ENCODE measurements around the gene FOXN1. TPM values are rescaled to one million over a fixed set of nuclear protein-coding genes. Genes with fewer than 3 reads are reported as not detected.

FOXN1 gene
- total RNA-seq, 1 donor from 2014 or later: not detected

DNA sequence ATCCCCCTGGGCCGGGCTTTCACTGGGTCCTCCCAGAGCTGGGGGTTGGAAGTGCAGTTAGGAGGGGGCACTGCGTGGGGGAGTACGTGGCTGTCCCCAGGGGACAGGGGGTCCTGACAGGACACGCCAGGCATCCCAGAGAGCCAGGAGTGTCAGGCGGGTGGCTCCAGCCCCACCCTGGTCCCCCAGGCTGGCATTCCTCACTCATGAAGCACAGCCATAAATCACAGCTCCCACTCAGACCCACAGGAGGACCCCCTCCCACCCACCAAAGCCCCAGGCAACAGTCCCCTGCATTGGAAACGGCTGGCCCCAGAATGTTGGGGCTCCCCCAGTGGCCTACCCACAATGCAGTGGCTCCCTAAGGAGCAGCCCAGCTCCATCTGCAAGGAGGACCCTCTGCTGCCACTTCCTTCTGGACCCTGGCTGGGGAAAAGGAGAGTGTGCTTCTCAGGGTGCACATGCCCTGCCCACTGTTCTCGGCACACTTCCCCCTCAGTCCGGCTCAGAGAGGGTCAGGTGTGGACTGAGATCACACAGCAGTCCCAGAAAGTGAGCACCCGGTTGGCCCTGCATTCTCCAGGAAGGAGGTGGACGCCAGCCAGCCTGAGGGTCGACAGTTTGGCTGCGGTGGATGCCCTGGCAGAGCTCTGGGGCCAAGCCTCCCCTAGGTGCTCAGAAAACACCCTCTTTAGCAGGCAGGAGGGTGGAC lies 7.3 kb upstream of the FOXN1 start:
- intact Hi-C loops (cut with micrococcal nuclease): no loop called here

DNA sequence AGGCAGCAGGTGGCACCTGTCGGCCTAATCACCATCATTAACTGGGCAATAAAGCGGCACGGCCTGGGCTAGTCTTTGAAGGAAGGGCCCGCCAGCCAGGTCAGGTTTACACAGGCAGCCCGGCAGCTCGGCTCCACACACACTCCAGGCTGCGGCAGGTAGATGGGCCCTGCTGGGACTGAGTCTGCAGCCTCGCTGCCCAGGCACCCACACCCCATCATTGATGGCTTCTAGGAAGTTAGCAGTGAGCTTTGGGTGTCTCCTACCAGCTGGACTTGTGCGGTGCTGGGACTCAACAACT lies 6.8 kb upstream of the FOXN1 start:
- intact Hi-C loops (cut with micrococcal nuclease): no loop called here

DNA sequence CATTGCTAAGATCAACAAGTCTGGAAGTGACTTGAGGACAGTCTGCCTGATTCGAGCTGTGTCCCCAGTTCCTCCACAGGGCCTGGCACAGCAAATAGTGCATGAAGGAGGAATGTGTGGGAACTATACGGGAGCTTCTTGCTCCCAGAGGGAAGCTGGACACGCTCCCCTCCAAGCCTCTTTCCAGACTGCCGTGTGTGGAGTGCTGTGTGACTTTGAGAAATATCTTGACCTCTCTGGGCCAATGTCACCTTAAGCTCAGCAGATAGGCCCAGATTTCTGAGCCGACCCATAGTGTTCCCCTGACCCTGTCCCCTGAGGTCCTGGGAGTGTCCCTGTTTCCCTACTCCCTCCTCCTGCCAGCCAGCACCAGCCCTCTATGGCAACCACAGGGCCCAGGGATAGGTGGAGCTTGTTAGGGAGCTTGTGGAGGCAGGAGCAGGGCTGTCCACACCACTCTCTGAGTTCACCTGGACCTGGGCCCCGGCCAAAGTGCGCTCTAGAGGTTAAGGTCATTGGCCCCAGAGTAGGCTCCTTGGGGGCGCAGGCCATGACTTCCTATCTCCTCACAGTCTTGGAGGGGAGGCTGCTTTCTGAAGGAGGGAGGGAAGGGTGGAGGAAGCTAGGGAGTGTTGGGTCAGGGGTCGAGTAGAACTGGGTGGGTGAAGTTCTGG lies 6.3 kb upstream of the FOXN1 start:
- intact Hi-C loops (cut with micrococcal nuclease): no loop called here

DNA sequence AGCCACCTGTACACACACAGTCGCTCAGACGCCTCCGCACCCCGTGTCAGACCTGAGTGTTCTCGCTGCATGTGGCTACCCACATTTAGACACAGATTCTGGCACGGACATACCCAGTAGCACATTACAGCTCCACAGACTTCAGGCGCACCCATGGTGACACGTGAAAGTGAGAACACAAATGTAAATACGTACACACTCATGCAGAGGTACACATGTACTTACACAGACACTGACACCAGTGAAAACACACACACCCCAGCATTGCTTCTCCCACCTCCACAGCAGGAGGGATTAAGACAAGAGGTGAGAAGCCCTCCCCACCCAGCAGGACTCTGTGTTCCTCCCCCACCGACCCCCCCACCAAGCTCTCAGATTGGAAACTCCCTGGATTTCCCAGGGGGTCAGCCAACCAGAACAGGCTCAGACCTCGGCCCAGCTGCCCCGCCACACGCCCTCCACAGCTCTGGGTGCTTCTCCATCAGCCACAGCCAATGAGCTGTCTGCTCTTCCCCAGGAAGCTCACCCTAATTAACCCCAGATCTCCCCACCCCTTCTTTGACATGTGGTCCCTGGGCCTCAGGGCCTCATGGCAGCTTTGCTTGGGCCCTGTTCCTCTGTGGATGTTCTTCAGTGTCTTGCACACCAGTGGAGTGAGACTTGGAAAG lies 5.3 kb upstream of the FOXN1 start:
- intact Hi-C loops (cut with micrococcal nuclease): no loop called here

DNA sequence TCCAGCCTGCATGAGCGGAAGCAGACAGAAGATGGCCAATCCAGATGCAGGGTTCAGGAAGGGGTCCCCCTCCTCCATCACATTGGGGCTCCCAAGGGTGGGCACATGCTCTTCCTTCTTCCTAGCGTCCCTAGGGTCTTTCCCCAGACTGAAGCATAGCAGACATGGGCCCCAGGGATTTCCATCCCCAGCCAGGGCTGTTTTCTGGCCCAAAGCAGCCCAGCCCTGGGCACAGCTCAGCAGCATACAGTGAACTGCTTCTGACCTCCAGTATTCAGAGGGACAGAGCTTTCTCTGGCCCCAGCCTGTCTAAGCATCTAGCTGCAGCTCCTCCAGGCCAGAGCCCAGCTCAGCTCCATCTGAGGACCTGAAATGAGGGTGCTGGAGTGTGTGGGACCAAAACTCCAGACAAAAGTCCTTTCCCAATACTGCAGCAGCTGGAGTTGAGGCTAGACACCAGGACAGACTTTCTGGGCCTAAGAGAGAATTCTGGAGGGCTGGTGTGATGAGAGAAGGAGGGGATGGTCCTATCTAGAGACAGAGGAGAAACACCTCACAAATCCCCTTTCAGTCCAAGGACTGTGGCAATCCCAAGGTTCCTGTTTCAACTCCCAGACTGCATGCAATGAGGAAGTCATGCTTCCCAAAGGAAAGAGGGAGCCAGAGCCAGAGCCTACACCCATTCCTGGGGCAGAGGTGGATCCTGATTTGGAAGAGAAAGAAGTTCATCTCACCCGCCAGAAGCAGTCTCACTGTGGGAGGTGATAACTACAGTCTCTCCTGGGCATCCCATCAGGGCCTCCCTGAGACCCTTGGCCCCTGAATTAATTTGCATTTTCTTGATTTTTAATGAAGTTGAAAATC lies 4.5 kb upstream of the FOXN1 start:
- intact Hi-C loops (cut with micrococcal nuclease): no loop called here

DNA sequence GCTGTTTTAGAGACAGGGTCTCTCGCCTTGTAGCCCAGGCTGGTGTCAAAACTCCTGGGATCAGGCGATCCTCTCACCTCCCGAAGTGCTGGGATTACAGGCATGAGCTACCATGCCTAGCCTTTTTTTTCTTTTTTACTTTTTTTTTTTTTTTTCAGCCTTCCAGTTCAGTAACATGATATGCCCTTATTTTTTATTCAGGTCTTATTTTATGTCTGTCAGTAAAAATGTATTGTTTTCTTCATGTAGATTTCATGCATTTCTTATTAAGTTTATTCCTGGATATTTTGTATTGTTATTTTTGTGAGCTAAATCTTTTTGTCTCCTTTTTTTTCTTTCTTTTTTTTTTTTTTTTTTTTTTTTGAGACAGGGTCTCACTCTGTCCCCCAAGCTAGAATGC lies 2.7 kb upstream of the FOXN1 start:
- intact Hi-C loops (cut with micrococcal nuclease): no loop called here

DNA sequence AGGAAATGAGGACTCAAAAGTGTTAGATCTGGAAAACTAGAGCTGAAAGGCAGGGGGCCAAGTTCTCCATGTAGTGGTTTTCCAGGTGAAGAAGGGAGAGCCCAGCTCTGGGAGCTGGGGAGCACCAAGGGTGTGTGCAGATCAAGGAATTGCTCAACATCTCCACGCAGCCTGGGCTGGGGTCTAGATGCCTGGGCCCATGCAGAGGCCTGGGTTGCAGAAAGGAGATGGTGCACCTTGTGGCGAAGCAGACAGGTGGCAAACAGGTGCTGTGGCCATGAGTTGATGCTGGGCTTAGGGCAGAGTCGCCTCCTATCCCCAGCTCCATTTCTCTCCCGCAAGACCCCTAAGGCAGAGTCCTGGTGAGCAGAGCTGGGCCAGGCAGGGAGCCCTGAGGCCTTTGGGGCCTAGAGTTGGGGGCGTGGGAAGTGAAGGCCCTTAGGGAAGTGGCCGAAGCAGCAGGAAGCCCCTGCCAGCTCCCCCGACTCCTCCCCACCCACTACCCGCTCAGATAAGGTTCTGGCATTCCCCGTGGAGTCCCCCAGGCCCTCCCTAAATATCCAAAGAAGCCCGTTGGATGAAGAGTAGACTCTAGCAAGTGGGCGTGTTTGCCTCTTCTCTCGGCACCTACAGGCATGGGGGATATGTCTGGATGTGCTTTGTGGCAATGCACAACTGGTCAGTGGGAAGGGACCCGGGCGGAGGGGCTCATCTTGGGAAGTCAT lies 777 bp downstream of the FOXN1 start:
- intact Hi-C loops (cut with micrococcal nuclease): no loop called here

DNA sequence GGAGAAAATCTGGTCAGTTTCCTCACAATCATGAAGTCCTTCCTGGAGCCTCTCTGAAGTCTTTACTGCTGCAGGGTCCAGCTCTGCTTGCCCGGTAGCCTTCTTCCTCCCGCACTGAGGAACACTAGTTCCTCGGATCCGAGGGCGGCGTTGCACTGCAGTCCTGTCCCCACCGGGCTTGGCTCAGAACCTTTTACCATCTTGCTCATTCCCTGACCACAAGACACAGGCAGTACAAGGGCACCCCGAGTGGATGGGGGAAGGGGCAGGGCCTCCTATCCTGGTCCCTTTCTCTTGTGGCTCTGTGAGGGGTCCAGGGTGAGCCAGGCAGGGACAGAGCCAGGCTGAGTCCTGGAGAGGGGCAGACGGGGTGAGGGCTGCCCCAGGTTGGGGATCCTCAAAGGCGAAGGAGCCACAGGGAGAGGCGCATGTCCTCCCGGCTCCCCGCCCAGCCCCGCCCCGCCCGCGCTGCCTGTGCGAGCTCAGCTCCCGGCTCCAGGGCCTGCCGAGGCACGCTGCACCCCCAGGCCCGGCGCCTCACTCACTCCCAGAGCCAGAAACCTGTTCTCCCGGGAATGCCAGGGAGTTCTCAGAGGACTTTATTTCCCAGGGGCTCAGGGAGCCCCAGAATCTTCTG lies 1.5 kb downstream of the FOXN1 start:
- intact Hi-C loops (cut with micrococcal nuclease): no loop called here

DNA sequence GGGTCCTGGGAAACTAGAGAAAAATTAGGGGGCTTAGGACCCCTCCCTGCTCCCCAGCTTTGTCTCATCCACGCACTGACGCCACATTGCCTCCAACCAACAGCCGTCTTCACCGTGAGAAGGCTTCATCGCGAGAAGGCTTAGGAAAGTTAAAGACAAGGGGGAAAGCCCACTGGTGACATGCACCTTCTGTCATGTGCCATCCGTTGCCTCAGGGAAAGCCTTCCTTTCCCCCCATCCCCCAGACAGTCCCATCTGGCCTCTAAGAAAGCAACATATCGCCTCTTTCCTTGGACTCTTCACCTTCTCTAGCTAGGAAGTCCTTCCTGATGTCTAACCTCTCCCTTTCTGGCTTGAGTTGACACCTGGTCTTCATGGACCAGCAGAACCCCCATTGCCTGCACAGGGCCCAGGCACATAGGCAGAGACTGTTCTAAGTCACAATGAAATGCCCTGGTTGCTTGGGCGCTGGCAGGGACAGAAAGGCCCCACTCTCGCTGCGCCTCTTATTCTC lies 2.1 kb downstream of the FOXN1 start:
- intact Hi-C loops (cut with micrococcal nuclease): no loop called here

DNA sequence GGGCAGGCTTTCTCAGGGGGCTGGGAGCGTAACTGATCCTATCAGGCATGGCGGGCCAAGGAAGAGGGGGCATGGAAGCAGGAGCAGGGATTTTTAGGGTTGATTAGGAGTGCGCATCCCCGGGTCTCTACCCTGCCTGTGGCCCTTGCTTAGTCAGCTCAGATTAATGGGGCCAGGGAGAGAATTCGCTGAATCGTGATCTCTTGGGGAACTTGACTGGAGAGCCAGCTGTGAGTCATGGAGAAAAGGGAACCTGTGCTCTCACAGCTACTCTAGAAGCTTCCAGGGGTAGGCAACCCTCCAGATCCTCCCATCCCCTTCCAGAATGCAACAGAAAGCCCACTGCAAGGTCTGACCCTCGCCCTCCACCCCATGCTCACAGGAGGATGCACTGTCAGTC lies 3.6 kb downstream of the FOXN1 start:
- intact Hi-C loops (cut with micrococcal nuclease): no loop called here

DNA sequence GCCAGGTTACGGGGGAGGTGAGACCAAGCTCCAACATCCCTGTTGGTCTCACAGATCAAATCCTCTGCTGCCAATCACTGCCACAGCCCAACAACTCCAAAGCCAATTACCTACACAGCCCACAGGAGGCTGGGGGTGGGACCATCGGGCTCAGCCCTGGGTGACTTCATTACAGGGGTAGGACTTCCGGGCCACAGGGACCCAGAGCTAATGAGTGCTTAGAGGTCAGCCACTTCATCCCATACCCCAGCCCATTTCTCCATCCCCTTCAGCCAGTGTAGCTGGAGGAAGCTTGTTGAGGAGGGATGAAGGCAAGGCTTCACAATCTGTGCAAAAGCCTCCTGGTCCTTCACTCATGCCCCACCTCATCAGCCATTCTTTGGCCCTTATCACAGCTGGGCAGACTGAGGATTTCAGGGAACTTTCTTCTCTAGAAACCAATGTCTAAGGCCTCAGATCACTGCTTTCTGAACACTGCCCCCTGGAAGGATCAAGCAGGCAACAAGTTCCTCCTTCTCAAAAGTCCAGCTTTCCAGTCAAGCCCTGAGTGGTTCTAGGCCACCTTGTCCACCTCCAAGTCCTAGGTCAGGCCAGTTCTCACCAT lies 5.8 kb downstream of the FOXN1 start:
- intact Hi-C loops (cut with micrococcal nuclease): no loop called here

DNA sequence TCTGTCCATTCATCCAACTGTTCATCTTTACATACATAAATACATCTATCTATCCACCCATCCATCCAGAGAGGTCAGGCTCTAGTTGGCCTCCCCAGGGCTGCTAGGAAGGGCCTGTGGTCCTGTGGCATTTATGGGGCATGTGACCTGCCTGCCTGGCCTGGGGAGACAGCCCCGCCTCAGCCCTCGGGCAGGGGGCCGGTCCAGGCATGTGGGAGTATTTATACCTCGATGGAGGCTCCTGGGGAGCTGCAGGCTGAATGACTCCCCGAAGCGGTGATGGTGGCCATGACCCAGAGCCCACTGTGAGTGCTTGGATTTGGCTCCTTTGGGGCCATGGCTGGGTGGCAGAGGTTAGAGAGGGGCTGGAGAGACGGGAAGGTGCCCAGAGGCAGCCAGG lies 7.3 kb downstream of the FOXN1 start:
- intact Hi-C loops (cut with micrococcal nuclease): no loop called here

DNA sequence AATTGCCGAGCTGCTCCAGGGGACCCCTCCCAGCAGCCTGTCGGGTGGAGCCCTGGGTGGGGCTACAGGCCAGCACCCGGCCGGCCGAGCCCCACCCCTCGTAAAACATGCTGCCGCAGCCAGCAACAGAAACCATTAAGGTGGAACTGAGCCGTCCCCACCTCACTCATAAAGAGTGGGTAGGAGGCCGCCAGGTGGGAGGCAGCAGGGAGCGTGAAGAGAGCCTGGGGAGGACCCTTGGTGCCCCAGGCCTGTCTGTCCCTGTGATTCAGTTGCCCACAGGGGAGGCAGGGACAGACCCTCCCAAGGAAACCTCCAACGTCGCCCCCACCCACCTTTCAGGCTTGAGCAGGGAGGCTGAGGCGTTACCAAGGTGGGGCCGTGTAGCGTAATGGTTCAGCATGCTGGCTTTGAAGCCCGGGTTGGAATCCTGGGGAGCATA lies 8.4 kb downstream of the FOXN1 start:
- intact Hi-C loops (cut with micrococcal nuclease): no loop called here

DNA sequence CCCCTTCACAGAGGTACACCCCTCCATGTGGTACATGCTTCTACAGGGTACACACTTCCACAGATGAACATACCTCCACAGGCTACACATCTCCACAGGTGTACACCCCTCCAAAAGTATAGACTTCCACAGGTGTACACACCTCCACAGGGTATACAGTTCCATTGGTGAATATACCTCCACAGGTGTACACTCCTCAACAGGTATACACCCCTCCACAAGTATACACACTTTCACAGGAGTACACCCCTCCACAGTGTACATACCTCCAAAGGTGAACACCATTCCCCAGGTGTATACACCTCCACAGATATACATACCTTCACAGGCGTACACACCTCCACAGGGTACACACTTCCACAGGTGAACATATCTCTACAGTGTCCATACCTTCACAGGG lies 9.4 kb downstream of the FOXN1 start:
- intact Hi-C loops (cut with micrococcal nuclease): no loop called here

DNA sequence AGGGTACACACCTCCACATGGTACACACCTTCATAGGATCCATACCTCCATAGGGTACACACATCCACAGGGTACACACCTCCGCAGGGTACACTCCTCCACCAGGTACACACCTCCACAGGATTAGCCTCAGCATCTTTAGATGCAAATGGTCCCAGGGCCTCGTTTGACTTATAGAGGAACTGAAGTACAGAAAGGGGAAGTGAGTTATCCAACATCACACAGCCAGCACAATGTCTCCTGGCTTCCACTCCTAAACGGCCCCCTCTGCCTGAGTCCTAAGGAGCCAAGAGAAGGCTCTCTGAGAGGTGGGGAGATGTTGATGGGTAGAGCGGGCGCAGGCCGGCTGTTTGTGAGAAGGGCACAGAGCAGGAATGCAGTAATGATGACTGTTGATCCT lies 12.0 kb downstream of the FOXN1 start:
- intact Hi-C loops (cut with micrococcal nuclease): no loop called here

DNA sequence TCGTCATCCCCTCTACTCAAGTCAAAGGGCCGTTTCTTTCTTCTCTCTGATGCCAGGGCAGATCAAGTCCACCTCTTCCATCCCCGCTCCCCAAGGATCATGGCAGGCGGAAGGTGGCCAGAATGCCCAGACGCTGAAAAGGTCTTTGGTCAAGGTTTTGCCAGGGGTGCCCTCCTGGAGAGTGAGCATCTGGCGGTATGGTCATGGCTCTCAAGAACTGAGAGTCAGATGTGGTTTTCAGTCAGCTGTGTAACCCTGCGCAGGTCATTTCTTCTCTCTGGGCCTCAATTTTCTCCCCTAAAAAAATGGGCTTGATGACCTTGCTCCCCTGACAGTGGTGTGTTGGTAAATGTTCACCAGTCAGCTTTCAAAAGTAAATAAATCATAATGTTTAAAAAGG lies 12.4 kb downstream of the FOXN1 start:
- intact Hi-C loops (cut with micrococcal nuclease): no loop called here

DNA sequence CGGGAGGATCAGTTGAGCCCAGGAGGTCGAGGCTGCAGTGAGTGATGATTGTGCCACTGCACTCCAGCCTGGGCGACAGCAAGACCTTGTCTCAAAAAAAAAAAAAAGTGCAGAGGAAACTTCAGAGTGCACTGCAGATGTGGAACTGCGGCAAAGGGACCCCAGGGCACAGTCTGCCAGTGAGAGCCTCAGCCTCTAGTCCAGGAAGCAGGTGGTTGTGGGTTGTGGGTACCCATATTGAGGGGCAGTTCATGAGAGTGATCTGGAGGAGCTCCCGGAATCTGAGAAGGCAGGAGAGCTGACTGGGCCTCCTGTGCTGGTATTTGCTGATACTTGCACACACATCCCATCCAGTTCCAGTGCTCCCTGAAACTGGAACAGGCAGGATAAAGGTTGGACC lies 13.1 kb downstream of the FOXN1 start:
- intact Hi-C loops (cut with micrococcal nuclease): no loop called here

DNA sequence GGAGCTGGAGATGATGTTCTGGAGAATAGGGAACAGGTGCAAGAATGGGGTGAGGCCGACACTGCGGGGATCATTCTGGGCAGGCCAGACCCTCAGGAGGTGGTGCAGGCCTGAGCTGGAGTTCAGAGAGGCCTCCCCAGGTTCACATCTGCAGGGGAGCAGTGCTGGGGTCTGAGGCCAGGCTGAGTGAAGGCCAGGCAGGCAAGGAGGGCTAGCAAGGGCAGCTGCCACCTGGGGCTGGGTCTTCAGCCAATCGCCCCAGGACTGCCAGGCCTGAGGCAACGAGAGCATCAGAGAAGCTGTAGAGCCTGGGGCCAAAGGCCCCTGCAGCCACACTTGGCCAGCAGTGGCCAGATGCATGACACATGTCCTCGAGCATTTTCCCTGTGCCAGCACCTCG lies 14.5 kb downstream of the FOXN1 start:
- intact Hi-C loops (cut with micrococcal nuclease): no loop called here

DNA sequence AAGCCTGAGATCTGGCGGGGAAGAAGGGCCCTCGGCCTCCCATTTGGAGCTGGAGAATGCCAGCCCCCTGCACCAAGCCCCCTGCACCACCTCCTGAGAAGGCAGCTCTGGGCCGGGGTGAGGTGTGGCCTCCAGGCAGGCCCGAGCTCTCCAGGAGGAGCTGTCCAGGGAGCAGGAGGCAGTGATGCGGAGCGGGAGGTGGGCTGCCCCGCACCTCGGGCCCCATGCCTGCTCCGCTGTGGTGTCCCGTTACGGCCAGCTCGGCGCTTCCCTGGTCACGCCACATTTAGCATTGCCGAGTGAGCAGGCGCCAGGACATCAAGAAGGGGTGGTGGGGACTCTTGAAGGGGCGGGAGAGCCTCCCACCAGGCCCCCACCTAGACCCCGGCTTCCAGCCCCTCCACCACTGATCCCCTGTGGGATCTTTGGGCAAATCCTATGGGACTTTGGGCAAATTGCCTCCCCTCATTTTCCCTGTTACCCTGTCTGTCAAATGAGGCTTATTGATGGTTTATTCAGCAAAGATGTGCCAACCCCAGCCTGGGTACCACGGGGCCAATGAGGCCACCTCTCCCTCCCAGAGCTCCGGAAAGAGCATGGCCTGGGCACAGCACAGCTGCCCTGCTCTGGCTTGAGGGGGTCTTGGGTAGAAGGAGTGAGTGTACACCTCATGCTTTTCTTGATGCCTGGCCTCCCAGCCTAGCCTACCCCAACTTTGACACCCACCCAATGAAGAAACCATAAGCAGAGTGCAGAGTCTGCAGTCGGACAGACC lies 15.3 kb downstream of the FOXN1 start:
- intact Hi-C loops (cut with micrococcal nuclease): no loop called here

Data from T-helper 2 cell treated with Interferon-gamma antibody and Interleukin-4, amounts not matched to agents 100 ng/mL and 5 ng/mL, for 36 hours (primary cell).